Ishikawa (cell line): ENCODE data around the gene PLK3.

Experiments
- CEBPB ChIP-seq: IDR thresholded peaks from 2 replicates; pipeline ENCODE4 v1.6.1; 2012
- CREB1 ChIP-seq: IDR thresholded peaks from 2 replicates; pipeline ENCODE4 v1.6.1; 2012; ENCODE audit warnings: low read depth
- EGR1 ChIP-seq: IDR thresholded peaks from 2 replicates; pipeline ENCODE4 v1.6.1; 2012
- EP300 ChIP-seq: IDR thresholded peaks from 2 replicates; pipeline ENCODE4 v1.6.1; 2012; ENCODE audit warnings: borderline replicate concordance
- FOXM1 ChIP-seq: IDR thresholded peaks from 2 replicates; pipeline ENCODE4 v1.6.1; 2012; ENCODE audit warnings: low read depth, borderline replicate concordance
- MAX ChIP-seq: IDR thresholded peaks from 2 replicates; pipeline ENCODE4 v1.6.1; 2012
- NFIC ChIP-seq: IDR thresholded peaks from 2 replicates; pipeline ENCODE4 v1.6.1; 2012
- RAD21 ChIP-seq: IDR thresholded peaks from 2 replicates; pipeline ENCODE4 v1.6.1; 2012; ENCODE audit warnings: low read depth
- REST ChIP-seq: IDR thresholded peaks from 2 replicates; pipeline ENCODE4 v1.6.1; 2012; ENCODE audit warnings: low read depth, mild to moderate bottlenecking
- TAF1 ChIP-seq: IDR thresholded peaks from 2 replicates; pipeline ENCODE4 v1.6.1; 2012; ENCODE audit warnings: low read depth, mild to moderate bottlenecking
- TCF12 ChIP-seq: IDR thresholded peaks from 2 replicates; pipeline ENCODE4 v1.6.1; 2012; ENCODE audit warnings: low read depth
- TEAD4 ChIP-seq: IDR thresholded peaks from 2 replicates; pipeline ENCODE4 v1.6.1; 2012
- USF1 ChIP-seq: IDR thresholded peaks from 2 replicates; pipeline ENCODE4 v1.6.1; 2012
- YY1 ChIP-seq: IDR thresholded peaks from 2 replicates; pipeline ENCODE4 v1.6.1; 2012; ENCODE audit warnings: low read depth
- ZBTB7A ChIP-seq: IDR thresholded peaks from 2 replicates; pipeline ENCODE4 v1.6.1; 2012; ENCODE audit warnings: low read depth

PLK3 gene

GRCh38 chr1:44819196-44819607 is 19.0 kb downstream of the PLK3 start:
- TF ChIP-seq FOXM1: no peak
- TF ChIP-seq NFIC: no peak
- no peak; the same call in 1 of the 2 replicates for TF ChIP-seq RAD21
- no peak for TF ChIP-seq MAX
- no peak for TF ChIP-seq CREB1

GRCh38 chr1:44819608-44820327 is 19.6 kb downstream of the PLK3 start:
- TF ChIP-seq FOXM1 (peak; percentile 56; the same call in 1 of the 2 replicates), CREB1 (no peak), TEAD4 (peak; percentile 78), RAD21 (no peak), MAX (no peak; the same call in none of the 2 replicates), TCF12 (peak; percentile 72; the same call in 1 of the 2 replicates), TAF1 (peak; percentile 40; the same call in 1 of the 2 replicates), CEBPB (peak; percentile 43; the same call in 1 of the 2 replicates), EP300 (peak; percentile 38), ZBTB7A (0 out of 2 replicates have a peak, but pooled peaks have one; percentile 10), NFIC (peak; percentile 51; the same call in 1 of the 2 replicates), USF1 (0 out of 2 replicates have a peak, but pooled peaks have one; percentile 3), EGR1 (no peak; the same call in 1 of the 2 replicates), REST (no peak), YY1 (peak; percentile 54; the same call in 1 of the 2 replicates)

- TF ChIP-seq USF1 (no peak), NFIC (no peak), CEBPB (no peak), MAX (no peak), EP300 (no peak), EGR1 (no peak), ZBTB7A (no peak), FOXM1 (no peak), TEAD4 (no peak), YY1 (no peak), TAF1 (no peak), RAD21 (no peak), REST (no peak), CREB1 (no peak), TCF12 (no peak)
Observed at GRCh38 chr1:44820328-44821239, 20.4 kb downstream of the PLK3 start.

GRCh38 chr1:44821240-44821715 is 21.1 kb downstream of the PLK3 start:
- TF ChIP-seq NFIC (no peak), EP300 (no peak), YY1 (no peak), CREB1 (no peak), MAX (no peak), TEAD4 (no peak), ZBTB7A (no peak), TCF12 (no peak), EGR1 (no peak), CEBPB (no peak), USF1 (no peak), TAF1 (no peak), RAD21 (no peak), FOXM1 (no peak), REST (no peak)
